ENCODE data around the gene SLC26A6. TPM values are rescaled to one million over a fixed set of nuclear protein-coding genes. Genes with fewer than 3 reads are reported as not detected.

Gene SLC26A6
- total RNA-seq, 2 donors from 2014 or later: 34.9 to 37.6 TPM

DNA sequence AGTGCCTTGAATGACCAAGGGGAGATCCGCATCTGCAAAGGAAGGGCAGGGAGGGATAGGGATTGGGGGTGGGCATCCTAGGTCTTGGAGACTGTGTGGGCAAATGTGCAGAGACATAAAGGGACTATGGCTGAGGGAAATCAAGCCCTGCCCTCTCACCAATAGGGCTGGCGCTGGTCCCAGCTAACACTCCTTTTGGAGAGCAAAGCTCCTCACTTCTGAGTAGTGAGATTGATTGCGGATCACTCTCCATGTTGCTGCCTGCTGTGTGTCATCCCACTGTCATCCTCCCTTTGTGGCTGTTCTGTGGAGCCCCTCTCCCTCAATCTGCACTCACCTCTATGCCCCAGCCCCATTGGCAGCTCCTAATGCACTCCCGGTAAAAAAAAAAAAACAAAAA lies 29.7 kb upstream of the SLC26A6 start:
- no peak overlapping the region for H3K27ac Mint-ChIP-seq
- peaks cover 14% of the 10 kb centered on the region for H3K4me1 Mint-ChIP-seq

DNA sequence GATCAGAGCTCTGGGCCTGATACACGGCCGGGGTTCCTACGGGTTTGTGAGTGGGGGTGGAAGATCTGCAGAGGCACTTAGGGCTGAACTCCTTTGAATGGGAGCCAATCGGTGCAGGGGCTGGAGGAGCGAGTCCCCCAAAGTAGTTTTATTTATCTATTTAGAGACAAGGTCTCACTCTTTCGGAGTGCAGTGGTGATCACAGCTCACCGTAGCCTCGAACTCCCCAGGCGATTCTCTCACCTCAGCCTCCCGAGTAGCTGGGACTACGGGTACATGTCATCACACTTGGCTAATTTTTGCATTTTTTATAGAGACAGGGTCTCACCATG lies 29.0 kb upstream of the SLC26A6 start:
- Mint-ChIP-seq H3K27ac (no peak overlapping the region), H3K27me3 (peaks cover 8% of the 10 kb centered on the region), H3K4me1 (peaks cover 14% of the 10 kb centered on the region), H3K9me3 (no peaks in the 10 kb centered on the region), H3K4me3 (peak overlapping the region; percentile 90), H3K36me3 (ENCODE audit: low read depth) (peaks cover 31% of the 10 kb centered on the region)
- ATAC-seq (replicated peaks): no peak

More for the DNA sequence above, 29.7 kb upstream of the SLC26A6 start:
- no peak for ATAC-seq (replicated peaks)
- Mint-ChIP-seq H3K9me3 (no peaks in the 10 kb centered on the region), H3K36me3 (ENCODE audit: low read depth) (peaks cover 35% of the 10 kb centered on the region), H3K27me3 (peaks cover 8% of the 10 kb centered on the region), H3K4me3 (no peak overlapping the region)

DNA sequence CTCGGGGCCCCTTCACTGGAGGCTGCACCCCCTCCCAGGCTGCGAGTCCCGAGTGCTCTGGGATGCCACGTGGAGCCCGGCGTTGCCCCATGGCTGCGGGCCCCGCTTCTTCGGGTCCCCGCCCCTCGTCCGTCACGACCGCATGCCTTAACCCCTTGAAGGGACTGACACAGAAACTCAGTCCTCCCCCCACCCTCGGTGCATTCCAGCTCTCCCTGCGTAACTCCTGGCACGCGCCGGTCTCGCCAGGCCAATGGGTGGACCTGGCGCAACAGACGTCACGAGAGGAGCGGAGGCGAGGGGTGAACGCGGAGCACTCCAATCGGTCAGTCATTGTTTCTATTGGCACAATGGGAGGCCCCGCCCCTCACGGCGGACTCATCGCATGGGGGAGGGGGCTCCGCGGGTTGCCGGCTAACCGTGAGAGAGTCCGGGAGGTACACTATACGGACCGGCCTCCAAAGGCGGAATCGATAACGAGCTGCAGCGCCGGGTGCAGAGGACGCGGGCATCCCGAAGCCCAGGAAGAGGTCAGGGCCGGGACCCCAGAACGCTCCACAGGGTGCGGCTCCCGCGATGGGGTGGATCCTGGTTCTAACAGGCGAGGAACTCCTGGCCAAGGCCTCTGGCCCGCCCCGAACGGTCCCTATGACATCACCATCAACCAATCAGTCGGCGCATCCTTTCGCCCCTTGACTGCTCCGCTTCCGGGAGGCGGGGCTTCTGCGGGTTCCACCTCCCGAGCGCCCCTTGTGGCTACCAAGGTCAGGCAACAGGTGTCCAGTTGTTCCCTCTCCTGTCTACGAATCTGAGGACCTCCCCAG lies 28.4 kb upstream of the SLC26A6 start:
- peak overlapping the region; percentile 96 for H3K27ac Mint-ChIP-seq
- no peaks in the 10 kb centered on the region for H3K9me3 Mint-ChIP-seq
- H3K4me3 Mint-ChIP-seq: peak overlapping the region; percentile 90
- ATAC-seq (replicated peaks): peak; percentile 91
- H3K4me1 Mint-ChIP-seq: peaks cover 18% of the 10 kb centered on the region
- H3K27me3 Mint-ChIP-seq: peaks cover 8% of the 10 kb centered on the region
- H3K36me3 Mint-ChIP-seq (ENCODE audit: low read depth): peaks cover 31% of the 10 kb centered on the region

DNA sequence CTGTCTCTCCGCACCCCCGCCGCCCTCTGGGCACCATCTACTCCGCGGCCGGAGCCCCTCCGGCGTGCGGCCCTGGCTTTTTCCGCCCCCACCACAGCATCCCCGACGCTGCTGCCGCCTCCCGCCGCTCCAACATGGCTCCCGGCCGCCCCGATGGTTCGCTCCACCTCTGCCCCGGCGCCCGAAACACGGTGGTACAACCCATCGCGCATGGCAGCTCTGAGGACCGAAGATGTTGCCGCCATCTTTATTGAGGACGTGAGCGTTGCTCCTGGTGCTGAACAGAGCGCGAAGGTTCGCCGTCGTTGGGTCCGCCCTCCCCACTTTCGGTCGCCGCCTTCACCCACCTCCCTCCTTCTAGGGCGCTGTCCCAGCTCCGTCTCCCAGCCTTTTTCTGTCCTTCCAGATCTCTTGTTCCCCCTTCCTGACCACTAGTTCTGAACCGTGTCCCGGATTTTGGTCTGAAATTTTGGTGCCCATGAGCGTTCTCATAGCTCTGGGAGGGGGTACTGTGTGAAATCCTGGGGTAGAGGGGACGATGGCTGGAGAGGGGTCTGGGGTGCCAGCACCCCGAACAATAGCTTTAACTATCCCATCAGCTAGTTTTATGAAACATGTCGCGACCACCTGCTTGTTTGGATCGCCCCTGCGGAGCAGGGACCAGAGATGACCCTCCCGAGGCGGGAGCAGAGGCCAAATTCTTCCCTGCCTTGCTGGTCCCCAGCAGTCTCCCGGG lies 27.7 kb upstream of the SLC26A6 start, which contains the start of gene CELSR3:
Gene CELSR3 (minus strand): TSS at position 134 of the 736 bp plus-strand sequence. CDS start 252 bp downstream, outside the sequence.
- Mint-ChIP-seq H3K27me3 (peaks cover 8% of the 10 kb centered on the region), H3K4me3 (peak within 1 kb of the TSS; percentile 90), H3K27ac (peak within 1 kb of the TSS; percentile 96), H3K36me3 (ENCODE audit: low read depth) (peaks cover 31% of the 10 kb centered on the region), H3K4me1 (peaks cover 19% of the 10 kb centered on the region), H3K9me3 (no peaks in the 10 kb centered on the region)
- ATAC-seq (replicated peaks): peak; percentile 28

DNA sequence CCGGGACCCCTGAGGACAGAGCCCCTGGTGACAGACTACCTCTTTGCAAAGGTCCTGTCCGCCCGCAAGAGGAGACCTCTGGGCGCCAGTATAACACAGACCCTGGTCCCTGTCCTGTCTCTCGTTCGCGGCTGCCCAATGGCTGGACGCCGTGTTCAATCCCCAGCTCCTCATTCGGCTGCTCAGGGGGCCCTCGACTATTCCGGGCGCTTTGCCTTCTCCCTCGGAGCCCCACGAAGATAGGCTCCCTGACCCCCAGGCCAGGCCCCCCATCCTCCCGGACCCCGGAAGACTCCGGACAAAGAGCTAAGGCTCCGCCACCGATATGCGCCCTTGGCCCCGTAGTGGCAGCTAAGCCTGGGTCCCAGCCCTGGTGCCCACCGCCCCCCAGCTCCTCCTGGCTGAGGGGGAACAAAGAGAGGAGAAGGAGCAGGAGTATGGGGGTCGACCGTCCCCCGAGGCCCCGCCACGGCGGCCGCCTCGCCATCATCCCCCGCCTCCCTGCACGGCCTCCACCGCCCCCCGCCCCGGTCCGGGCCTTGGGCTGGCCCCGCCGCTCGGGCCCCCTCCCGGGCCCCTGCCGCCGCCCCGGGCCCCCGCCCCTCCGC lies 27.0 kb upstream of the SLC26A6 start:
- no peak for ATAC-seq (replicated peaks)
- peaks cover 8% of the 10 kb centered on the region for H3K27me3 Mint-ChIP-seq
- H3K27ac Mint-ChIP-seq: no peak overlapping the region
- H3K9me3 Mint-ChIP-seq: no peaks in the 10 kb centered on the region
- H3K36me3 Mint-ChIP-seq (ENCODE audit: low read depth): peaks cover 31% of the 10 kb centered on the region
- H3K4me1 Mint-ChIP-seq: peaks cover 19% of the 10 kb centered on the region
- peak overlapping the region; percentile 90 for H3K4me3 Mint-ChIP-seq

DNA sequence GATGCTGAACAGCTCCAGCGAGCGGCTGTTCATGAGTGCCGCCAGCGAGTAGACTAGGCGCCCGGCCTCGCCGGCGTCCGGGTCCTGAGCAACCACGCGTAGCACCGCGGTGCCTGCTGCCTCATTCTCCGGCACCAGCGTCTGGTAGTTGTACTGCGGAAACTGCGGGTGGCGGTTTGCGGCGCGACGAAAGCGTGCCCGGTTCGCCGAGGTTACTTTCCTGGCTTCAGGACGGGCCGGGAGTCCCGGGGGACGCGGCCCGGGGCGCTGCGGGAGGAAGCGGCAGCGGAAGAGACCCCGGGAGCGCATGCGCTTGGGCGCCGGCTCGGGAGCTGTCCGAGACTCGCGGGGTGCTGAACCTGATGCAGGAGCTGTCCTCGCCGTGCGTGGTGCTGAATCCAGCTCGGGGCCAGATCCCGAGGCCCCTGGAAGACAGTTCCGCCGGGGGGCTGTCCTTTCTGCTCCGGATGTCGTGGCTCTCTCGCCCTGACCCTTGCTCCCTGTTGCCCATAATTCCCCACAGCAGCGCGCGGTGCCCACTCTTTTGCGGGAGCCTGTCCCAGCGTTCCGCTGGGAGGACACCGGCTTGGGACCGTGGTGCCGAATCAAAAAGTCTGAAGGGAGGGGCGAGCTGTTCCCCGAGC lies 26.4 kb upstream of the SLC26A6 start:
- Mint-ChIP-seq H3K9me3 (no peaks in the 10 kb centered on the region), H3K4me3 (peak overlapping the region; percentile 90), H3K4me1 (peaks cover 19% of the 10 kb centered on the region), H3K27me3 (peaks cover 8% of the 10 kb centered on the region), H3K27ac (no peak overlapping the region), H3K36me3 (ENCODE audit: low read depth) (peaks cover 28% of the 10 kb centered on the region)
- ATAC-seq (replicated peaks): no peak

DNA sequence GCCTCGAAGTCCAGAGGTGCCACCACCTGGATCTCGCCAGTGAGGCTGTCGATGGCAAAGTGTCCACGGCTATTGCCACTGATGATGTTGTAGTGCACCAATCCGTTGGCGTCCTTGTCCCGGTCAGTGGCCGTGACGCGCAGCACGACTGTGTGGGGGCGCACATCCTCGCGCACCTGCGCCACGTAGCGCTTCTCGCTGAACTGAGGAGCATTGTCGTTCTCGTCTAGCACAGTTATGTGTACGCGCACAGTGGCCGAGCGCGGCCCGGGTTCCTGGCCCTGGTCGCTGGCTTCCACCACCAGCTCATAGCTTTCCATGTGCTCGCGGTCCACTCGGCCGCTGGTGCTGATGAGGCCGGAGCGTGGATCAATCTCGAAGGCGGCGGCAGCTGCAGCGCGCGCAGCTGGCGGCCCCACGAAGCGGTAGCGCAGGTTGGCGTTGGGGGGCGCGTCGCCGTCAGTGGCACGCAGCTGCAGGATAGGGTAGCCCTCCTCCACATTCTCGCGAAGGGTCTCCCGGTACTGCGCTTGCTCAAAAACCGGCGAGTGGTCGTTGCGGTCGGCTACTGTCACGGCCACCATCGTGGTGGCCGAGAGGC lies 25.6 kb upstream of the SLC26A6 start:
- no peak for ATAC-seq (replicated peaks)
- H3K4me1 Mint-ChIP-seq: peaks cover 19% of the 10 kb centered on the region
- H3K9me3 Mint-ChIP-seq: no peaks in the 10 kb centered on the region
- H3K27me3 Mint-ChIP-seq: peaks cover 8% of the 10 kb centered on the region
- peak overlapping the region; percentile 90 for H3K4me3 Mint-ChIP-seq
- H3K27ac Mint-ChIP-seq: no peak overlapping the region
- H3K36me3 Mint-ChIP-seq (ENCODE audit: low read depth): peaks cover 23% of the 10 kb centered on the region

DNA sequence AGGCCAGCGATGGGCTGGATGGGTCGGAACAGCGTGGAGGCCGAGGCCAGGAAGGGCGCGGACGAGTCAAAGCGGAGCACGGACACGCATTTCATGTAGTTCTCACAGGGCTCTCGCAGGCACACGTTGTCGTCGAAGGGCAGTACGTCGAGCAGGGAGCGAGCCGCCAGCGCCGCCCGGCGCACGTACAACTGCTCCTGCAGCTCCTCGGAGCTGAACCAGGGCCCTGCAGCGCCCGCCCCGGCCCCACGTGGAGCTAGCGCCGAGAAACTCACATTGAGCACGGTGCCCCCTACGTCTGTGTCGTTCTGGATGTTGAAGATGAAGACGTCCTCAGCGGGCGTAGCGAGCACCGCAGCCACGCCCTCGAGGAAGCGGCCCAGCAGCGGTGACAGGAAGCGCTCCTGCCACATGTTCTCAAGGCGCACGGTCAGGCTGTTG lies 21.6 kb upstream of the SLC26A6 start:
- Mint-ChIP-seq H3K9me3 (no peaks in the 10 kb centered on the region), H3K27ac (peak overlapping the region; percentile 54), H3K4me3 (peak overlapping the region; percentile 81), H3K27me3 (no peaks in the 10 kb centered on the region), H3K4me1 (peaks cover 10% of the 10 kb centered on the region), H3K36me3 (ENCODE audit: low read depth) (peaks cover 37% of the 10 kb centered on the region)
- peak; percentile 25 for ATAC-seq (replicated peaks)

DNA sequence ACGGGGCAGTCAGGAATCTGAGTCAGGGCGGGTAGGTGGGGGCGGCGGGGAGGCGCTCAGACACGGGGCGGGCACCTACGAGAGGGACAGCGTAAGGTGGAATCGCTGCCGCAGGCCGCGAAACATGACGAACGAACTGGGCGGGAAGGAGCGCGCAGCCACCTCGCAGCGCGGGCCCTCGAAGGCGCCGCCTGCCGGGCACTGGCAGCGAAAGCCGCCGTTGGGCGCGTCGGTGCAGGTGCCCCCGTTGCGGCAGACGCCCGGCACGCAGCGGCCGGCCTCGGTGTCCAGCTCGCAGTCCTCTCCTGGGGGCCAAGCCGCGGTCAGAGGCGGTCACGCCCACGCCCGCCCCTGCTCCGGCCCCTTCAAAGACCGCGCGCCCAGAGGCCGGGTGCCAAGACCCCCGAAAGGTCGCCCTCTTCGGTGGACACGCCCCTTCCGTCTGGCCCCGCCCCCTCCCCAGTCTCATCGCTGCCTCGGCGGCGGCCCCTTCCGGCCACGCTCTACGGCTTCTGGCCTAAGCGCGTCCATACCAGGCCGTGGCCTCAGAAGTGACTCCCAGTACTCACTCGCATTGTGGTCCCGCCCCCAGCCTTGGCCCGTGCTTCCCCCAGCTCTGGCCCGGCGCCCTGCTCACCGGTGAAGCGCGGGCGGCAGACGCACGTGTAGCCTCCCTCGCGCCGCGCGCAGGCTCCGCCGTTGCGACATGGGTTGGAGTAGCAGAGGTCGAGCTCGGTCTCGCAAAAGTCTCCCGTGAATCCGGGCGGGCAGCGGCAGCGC lies 21.0 kb upstream of the SLC26A6 start:
- peak overlapping the region; percentile 81 for H3K4me3 Mint-ChIP-seq

DNA sequence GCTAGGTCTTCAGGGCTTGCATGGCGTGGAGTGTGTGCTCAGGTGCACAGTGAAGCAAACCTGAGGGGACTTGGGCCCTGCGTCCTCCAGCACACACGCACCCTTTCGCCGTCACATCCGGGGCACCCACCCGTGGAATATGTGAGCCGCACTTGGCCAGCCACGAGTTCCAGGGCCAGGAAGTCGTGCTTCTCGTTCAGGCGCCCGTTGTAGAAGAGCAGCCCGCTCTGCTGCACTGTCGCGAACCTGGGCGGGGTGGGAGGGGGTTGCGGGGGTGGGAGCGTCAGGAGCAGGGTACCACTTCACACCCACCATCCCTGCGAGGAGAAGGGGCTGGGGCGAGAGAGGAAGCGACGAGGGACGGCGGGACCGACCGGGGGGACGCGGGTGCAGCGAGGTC lies 20.3 kb upstream of the SLC26A6 start:
- Mint-ChIP-seq H3K36me3 (ENCODE audit: low read depth) (peaks cover 43% of the 10 kb centered on the region), H3K4me1 (peaks cover 10% of the 10 kb centered on the region), H3K27ac (peak overlapping the region; percentile 76)

More for the DNA sequence above, 21.0 kb upstream of the SLC26A6 start:
- Mint-ChIP-seq H3K27me3 (no peaks in the 10 kb centered on the region), H3K36me3 (ENCODE audit: low read depth) (peaks cover 37% of the 10 kb centered on the region), H3K9me3 (no peaks in the 10 kb centered on the region), H3K4me1 (peaks cover 10% of the 10 kb centered on the region), H3K27ac (peak overlapping the region; percentile 76)
- peak; percentile 83 for ATAC-seq (replicated peaks)

DNA sequence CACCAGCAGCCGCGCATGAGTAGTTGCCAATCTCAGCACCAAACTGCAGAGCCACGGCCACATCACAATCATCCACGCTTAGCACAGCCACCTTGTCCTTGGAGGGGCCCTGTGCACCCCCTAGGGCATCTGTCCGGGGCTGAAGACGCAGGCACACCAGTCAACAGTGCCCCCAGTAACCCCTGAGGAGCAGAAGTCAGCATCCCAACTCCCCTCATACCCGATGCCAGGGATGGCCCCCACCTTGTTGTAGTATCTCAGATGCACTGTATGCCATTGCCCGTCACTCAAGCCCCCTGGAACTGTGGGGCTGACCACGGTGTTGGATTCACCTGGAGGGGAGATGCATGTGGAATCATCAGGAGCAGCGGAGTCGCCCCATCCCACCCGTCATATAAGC lies 19.8 kb upstream of the SLC26A6 start:
- Mint-ChIP-seq H3K27me3 (no peaks in the 10 kb centered on the region), H3K4me1 (peaks cover 10% of the 10 kb centered on the region), H3K9me3 (no peaks in the 10 kb centered on the region), H3K36me3 (ENCODE audit: low read depth) (peaks cover 44% of the 10 kb centered on the region), H3K27ac (peak overlapping the region; percentile 76), H3K4me3 (peak overlapping the region; percentile 81)
- ATAC-seq (replicated peaks): no peak

More for the DNA sequence above, 20.3 kb upstream of the SLC26A6 start:
- ATAC-seq (replicated peaks): peak; percentile 34
- peak overlapping the region; percentile 81 for H3K4me3 Mint-ChIP-seq
- no peaks in the 10 kb centered on the region for H3K27me3 Mint-ChIP-seq
- H3K9me3 Mint-ChIP-seq: no peaks in the 10 kb centered on the region

DNA sequence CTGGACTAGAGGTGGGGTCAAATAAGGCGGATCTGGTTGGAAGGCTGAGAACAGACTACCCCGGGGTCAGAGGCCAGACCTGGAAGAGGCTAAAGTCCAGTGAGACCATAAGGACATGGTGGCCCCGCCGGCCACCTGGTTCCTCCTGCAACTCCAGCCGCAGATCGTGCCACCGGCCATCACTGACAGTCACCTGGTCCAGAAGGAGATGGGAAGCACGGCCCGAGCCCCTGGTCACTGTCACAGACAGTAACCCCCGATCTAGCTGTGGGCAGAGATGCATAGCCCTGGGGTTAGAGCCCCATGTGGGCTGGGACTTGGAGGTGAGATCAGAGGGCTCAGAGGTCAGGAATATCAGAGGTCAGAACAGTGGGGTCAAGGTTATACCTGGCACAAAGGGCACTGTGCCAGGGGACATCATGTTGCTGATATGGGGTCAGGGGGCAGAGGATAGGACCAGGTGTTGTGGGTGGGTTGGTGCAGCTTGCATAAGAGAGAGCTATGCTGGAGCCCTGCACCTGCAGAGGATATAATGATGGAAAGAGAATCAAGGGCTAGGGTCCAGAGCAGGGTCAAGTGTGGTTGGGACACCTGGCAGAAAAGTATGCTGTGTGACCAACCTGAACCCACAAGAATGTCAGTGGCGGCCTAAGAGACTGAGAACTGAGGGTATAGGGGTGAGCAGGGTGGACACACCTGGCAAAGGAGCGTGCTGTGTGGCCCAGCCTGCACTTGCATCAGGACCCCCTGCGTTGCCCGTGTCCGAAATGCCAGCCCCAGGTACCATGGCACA lies 17.9 kb upstream of the SLC26A6 start:
- Mint-ChIP-seq H3K4me3 (no peak overlapping the region), H3K4me1 (peaks cover 5% of the 10 kb centered on the region), H3K36me3 (ENCODE audit: low read depth) (peaks cover 44% of the 10 kb centered on the region), H3K9me3 (no peaks in the 10 kb centered on the region), H3K27me3 (no peaks in the 10 kb centered on the region), H3K27ac (no peak overlapping the region)
- no peak for ATAC-seq (replicated peaks)

DNA sequence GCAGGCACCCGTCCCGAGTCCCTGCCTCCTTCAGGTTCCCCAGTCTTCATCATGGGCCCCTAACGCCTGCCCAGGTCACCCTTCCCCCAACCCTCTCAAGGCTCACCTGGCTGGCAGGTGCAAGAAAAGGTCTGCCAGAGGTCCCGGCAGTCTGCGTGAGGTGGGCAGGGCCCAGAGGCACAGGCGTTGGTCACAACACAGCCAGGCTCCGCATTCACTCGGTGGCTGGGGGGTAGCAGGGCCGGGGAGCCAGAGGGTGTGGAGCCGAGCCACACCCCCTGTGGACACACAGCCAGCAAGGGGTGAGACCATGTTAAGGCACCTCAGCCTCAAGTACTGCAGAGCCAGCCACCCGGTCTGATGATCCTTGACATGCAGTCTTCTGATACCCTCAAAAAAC lies 16.5 kb upstream of the SLC26A6 start:
- H3K36me3 Mint-ChIP-seq (ENCODE audit: low read depth): peaks cover 46% of the 10 kb centered on the region
- no peaks in the 10 kb centered on the region for H3K9me3 Mint-ChIP-seq
- peaks cover 5% of the 10 kb centered on the region for H3K4me1 Mint-ChIP-seq
- H3K27ac Mint-ChIP-seq: no peak overlapping the region
- no peaks in the 10 kb centered on the region for H3K27me3 Mint-ChIP-seq
- no peak overlapping the region for H3K4me3 Mint-ChIP-seq
- no peak for ATAC-seq (replicated peaks)
